ENCODE data around the gene PIGR.

PIGR gene

DNA sequence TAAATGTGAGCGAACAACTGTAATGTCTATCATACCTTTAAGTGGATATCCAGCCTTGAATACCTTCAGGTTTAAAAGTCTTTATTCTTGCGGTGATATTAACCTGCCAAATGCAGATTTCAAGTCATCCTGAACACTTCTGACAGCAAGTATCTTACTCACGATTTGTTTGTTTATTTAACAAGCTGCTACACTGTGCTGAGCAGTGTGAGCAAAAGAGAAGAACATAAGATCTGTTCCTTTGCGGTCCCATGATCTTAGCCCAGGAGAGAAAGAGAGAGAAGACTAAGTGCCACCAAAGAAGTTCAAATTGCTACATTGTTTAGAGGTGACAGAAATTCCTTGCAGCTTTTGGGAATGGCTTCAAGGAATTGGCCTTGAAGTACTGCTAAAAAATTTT lies 58.6 kb downstream of the PIGR start:
- TF ChIP-seq TCF4 (CRISPR knock-in tag; IDR thresholded peaks at IDR 0.05; ENCODE audit: borderline replicate concordance) (no peak), TOX (CRISPR knock-in tag; IDR thresholded peaks at IDR 0.05; ENCODE audit: borderline replicate concordance) (no peak), BACH2 (CRISPR knock-in tag; IDR thresholded peaks at IDR 0.05; ENCODE audit: borderline replicate concordance) (no peak), POU6F1 (CRISPR knock-in tag; IDR thresholded peaks at IDR 0.05; ENCODE audit: borderline replicate concordance, low read depth) (no peak), ESRRG (CRISPR knock-in tag; IDR thresholded peaks at IDR 0.05) (no peak), TSHZ2 (CRISPR knock-in tag; IDR thresholded peaks at IDR 0.05) (no peak), PPARA (CRISPR knock-in tag; IDR thresholded peaks at IDR 0.05; ENCODE audit: borderline replicate concordance) (no peak)
- no peak for ATAC-seq

DNA sequence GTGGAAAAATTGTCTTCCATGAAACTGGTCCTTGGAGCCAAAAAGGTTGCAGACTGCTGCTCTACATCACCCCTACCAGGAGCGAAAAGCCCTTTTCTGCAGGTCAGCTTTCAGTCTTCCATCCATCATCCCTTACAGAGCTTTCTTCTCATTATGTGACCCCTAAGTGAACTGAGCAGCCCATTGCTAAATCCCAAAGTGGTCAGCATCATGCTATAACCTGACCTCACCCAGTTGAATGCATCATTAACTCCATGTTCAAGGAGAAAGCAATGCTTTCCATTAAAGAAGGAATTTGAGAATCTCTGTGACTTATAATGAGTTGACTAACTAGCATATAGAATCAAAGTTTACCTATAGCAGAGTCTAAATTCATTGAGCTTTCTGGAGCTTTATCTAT lies 59.4 kb downstream of the PIGR start:
- TF ChIP-seq ESRRG (CRISPR knock-in tag; IDR thresholded peaks at IDR 0.05) = no peak
- no peak for TF ChIP-seq TSHZ2 (CRISPR knock-in tag; IDR thresholded peaks at IDR 0.05)
- TF ChIP-seq ZNF70 (CRISPR knock-in tag; IDR thresholded peaks at IDR 0.05) = no peak
- no peak for TF ChIP-seq TCF4 (CRISPR knock-in tag; IDR thresholded peaks at IDR 0.05; ENCODE audit: borderline replicate concordance)
- no peak for TF ChIP-seq ZFP30 (CRISPR knock-in tag; IDR thresholded peaks at IDR 0.05)
- TF ChIP-seq PPARA (CRISPR knock-in tag; IDR thresholded peaks at IDR 0.05; ENCODE audit: borderline replicate concordance) = no peak
- ATAC-seq = no peak

GRCh38 chr1:206885341-206886060 lies 60.8 kb downstream of the PIGR start:
- ATAC-seq = no peak
- TF ChIP-seq ZNF565 (CRISPR knock-in tag; conservative IDR thresholded peaks at IDR 0.05; ENCODE audit: low read depth) = no peak
- TF ChIP-seq POU6F1 (CRISPR knock-in tag; IDR thresholded peaks at IDR 0.05; ENCODE audit: borderline replicate concordance, low read depth) = no peak
- TF ChIP-seq, protein P1, sequence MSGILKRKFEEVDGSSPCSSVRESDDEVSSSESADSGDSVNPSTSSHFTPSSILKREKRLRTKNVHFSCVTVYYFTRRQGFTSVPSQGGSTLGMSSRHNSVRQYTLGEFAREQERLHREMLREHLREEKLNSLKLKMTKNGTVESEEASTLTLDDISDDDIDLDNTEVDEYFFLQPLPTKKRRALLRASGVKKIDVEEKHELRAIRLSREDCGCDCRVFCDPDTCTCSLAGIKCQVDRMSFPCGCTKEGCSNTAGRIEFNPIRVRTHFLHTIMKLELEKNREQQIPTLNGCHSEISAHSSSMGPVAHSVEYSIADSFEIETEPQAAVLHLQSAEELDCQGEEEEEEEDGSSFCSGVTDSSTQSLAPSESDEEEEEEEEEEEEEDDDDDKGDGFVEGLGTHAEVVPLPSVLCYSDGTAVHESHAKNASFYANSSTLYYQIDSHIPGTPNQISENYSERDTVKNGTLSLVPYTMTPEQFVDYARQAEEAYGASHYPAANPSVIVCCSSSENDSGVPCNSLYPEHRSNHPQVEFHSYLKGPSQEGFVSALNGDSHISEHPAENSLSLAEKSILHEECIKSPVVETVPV (CRISPR knock-in tag; IDR thresholded peaks at IDR 0.05) = no peak
- no peak for TF ChIP-seq BACH2 (CRISPR knock-in tag; IDR thresholded peaks at IDR 0.05; ENCODE audit: borderline replicate concordance)
- TF ChIP-seq ZC3H10 (CRISPR knock-in tag; IDR thresholded peaks at IDR 0.05) = no peak
- no peak for TF ChIP-seq RARB (CRISPR knock-in tag; IDR thresholded peaks at IDR 0.05)
- TF ChIP-seq ZFP30 (CRISPR knock-in tag; IDR thresholded peaks at IDR 0.05) = no peak
- no peak for TF ChIP-seq TOX (CRISPR knock-in tag; IDR thresholded peaks at IDR 0.05; ENCODE audit: borderline replicate concordance)
- TF ChIP-seq, protein P2, sequence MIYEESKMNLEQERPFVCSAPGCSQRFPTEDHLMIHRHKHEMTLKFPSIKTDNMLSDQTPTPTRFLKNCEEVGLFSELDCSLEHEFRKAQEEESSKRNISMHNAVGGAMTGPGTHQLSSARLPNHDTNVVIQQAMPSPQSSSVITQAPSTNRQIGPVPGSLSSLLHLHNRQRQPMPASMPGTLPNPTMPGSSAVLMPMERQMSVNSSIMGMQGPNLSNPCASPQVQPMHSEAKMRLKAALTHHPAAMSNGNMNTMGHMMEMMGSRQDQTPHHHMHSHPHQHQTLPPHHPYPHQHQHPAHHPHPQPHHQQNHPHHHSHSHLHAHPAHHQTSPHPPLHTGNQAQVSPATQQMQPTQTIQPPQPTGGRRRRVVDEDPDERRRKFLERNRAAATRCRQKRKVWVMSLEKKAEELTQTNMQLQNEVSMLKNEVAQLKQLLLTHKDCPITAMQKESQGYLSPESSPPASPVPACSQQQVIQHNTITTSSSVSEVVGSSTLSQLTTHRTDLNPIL (CRISPR knock-in tag; IDR thresholded peaks at IDR 0.05; ENCODE audit: low read depth) = no peak
- no peak for TF ChIP-seq ZNF70 (CRISPR knock-in tag; IDR thresholded peaks at IDR 0.05)

Data from SK-N-SH treated with all-trans-retinoic acid at 6 μM for 48 hours (cell line).